Measurements from ENCODE around the gene COL5A1.

Gene COL5A1

DNA sequence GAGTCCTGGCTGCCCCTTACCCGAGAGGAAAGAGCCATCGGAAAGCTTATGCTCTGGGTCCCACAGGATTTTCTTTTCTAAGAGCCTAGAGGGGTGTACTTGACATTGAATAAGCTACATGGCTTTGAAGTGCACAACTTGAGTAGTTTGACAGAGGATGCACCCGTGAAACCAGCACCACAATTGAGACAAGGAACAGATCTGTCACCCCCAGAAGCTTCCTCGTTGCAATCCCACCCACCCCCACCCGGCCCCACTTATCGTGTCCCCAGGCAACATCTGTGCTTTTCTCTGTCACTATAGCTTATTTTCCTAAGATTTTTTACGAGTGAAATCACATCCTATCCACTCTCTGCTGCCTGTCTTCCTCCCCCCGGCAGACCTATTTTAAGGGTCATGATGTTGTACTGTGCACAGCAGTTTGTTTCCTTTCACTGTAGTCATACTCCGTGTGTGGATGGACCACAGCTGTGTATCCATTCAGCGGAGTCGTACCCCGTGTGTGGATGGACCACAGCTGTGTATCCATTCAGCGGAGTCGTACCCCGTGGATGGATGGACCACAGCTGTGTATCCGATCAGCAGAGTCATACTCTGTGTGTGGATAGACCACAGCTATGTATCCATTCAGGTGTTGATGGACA lies 230.2 kb downstream of the COL5A1 start:
- Histone ChIP-seq H3K79me2 (ENCODE audit: control insufficient read depth, insufficient read depth, low read length, unreplicated experiment) (no peaks in the 10 kb centered on the region), H3K4me1 (ENCODE audit: control insufficient read depth, insufficient read depth, low read length, unreplicated experiment) (no peaks in the 10 kb centered on the region), H3K27ac (ENCODE audit: low read depth, low read length) (no peak overlapping the region), H2AFZ (ENCODE audit: low read length, unreplicated experiment) (no peak overlapping the region), H3K27me3 (ENCODE audit: insufficient read depth, low read length) (peaks cover 65% of the 10 kb centered on the region), H3K4me3 (ENCODE audit: low read depth, low read length) (no peak overlapping the region), H3K36me3 (ENCODE audit: insufficient read depth, low read length) (no peaks in the 10 kb centered on the region)

DNA sequence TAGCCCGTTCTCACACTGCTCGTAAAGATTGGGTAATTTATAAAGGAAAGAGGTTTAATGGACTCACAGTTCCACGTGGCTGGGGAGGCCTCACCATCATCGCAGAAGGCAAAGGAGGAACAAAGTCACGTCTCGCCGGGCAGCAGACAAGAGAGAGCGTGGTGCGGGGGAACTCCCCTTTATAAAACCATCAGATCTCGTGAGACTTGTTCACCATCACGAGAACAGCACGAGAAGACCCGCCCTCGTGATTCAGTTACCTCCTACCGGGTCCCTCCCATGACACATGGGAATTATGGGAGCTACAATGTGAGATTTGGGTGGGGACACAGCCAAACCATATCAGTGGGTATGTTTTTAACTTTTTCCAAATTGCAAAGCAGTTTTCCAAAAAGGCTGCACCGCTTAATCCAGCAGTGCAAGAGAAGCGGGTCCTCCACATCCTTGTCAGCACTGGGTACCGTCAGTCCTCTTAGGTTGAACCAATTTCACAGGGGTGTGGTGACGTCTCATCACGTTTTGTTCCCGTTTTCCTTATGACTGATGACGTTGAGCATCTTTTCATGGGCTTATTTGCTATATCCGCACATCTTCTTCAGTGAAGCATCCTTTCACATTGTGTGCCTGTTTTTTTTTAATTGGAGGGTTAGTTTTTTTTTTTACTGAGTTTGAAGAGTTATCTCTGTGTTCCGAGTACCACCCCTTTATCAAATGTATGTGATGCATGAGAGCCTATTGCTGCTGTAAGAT lies 231.1 kb downstream of the COL5A1 start:
- H3K4me3 ChIP-seq (ENCODE audit: low read depth, low read length): no peak overlapping the region
- H3K36me3 ChIP-seq (ENCODE audit: insufficient read depth, low read length): no peaks in the 10 kb centered on the region
- H2AFZ ChIP-seq (ENCODE audit: low read length, unreplicated experiment): no peak overlapping the region
- no peak overlapping the region for H3K27ac ChIP-seq (ENCODE audit: low read depth, low read length)
- H3K4me1 ChIP-seq (ENCODE audit: control insufficient read depth, insufficient read depth, low read length, unreplicated experiment): no peaks in the 10 kb centered on the region
- H3K79me2 ChIP-seq (ENCODE audit: control insufficient read depth, insufficient read depth, low read length, unreplicated experiment): no peaks in the 10 kb centered on the region
- peaks cover 73% of the 10 kb centered on the region for H3K27me3 ChIP-seq (ENCODE audit: insufficient read depth, low read length)

DNA sequence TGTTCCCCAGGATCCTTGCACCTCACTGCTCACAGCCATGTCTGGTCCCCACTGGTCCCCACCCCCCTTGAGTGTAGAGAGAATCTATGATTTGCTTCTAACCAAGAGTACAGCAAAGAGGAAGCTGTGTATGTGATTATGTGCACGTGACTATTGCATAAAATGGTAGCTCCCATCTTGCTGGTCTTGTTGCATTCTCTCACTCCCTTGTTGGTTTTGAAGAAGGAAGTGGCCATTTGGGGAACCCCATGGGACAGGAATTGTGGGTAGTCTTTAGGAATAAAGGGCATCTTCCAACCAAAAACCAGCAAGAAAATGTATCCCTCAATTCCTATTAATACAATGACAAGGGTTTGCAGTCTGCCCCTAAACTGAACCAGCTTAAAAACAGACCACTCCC lies 233.8 kb downstream of the COL5A1 start:
- Histone ChIP-seq H3K27ac (ENCODE audit: low read depth, low read length) (no peak overlapping the region), H3K79me2 (ENCODE audit: control insufficient read depth, insufficient read depth, low read length, unreplicated experiment) (no peaks in the 10 kb centered on the region), H2AFZ (ENCODE audit: low read length, unreplicated experiment) (no peak overlapping the region), H3K36me3 (ENCODE audit: insufficient read depth, low read length) (no peaks in the 10 kb centered on the region), H3K27me3 (ENCODE audit: insufficient read depth, low read length) (peaks cover 95% of the 10 kb centered on the region), H3K4me3 (ENCODE audit: low read depth, low read length) (no peak overlapping the region), H3K4me1 (ENCODE audit: control insufficient read depth, insufficient read depth, low read length, unreplicated experiment) (no peaks in the 10 kb centered on the region)

DNA sequence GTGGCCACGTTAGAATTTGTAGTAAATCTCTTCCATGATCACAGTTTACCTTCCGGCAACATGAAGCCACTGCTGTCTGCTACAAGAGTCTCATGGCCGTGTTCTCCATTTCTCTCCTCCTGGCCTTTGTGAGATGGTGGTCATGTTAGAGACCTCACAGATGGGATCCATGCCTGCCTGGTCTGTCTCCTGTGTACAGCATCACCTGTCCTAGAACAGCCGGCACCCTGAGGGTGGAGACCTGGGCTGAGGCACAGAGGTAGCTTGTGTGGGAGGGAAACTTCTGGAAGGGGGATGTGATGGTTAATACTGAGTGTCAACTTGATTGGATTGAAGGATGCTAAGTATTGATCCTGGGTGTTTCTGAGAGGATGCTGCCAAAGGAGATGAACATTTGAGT lies 235.9 kb downstream of the COL5A1 start:
- Histone ChIP-seq H3K79me2 (ENCODE audit: control insufficient read depth, insufficient read depth, low read length, unreplicated experiment) (no peaks in the 10 kb centered on the region), H3K27me3 (ENCODE audit: insufficient read depth, low read length) (peaks cover 92% of the 10 kb centered on the region), H3K4me1 (ENCODE audit: control insufficient read depth, insufficient read depth, low read length, unreplicated experiment) (no peaks in the 10 kb centered on the region), H3K27ac (ENCODE audit: low read depth, low read length) (no peak overlapping the region), H2AFZ (ENCODE audit: low read length, unreplicated experiment) (no peak overlapping the region), H3K4me3 (ENCODE audit: low read depth, low read length) (no peak overlapping the region), H3K36me3 (ENCODE audit: insufficient read depth, low read length) (no peaks in the 10 kb centered on the region)

DNA sequence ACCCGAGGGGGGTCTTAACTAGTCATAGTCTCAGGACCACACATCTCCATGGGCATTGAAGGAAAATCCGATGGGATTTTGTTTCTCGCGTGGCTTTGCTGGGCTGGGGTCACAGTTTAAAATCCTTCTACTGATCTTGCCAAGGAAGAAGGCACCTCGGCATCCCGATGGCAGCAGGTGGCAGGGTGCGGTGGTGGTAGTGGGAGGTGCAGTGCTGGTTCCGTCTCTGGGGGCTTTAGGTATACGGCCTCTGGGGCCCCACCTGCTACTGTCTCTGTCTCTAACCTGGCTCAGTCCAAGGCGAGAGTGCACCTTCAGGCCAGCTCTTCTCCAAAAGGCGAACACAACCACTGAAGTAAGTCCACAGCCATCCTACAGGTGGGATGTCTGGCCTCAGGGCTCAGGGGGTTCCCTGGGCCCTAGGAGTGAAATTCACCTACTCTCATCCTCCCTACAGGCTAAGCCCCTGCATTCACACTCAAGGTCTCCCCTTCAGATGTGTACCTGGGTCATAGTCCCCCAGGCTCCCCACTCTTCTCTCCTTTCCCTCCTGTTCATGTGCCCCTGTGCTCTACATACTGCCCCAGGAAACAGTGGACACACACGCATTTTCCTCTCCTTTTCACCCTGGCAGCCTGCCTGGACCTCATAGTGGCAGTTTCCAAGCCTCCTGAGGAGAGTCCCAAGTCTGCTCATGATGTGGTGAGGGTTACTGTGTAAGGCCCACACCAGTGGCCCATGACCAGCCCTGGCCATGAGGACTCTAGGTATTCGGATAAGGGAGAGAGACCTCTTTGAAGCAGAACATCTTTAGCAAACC lies 238.3 kb downstream of the COL5A1 start:
- Histone ChIP-seq H3K36me3 (ENCODE audit: insufficient read depth, low read length) (no peaks in the 10 kb centered on the region), H3K27ac (ENCODE audit: low read depth, low read length) (no peak overlapping the region), H3K27me3 (ENCODE audit: insufficient read depth, low read length) (peaks cover 73% of the 10 kb centered on the region), H3K4me1 (ENCODE audit: control insufficient read depth, insufficient read depth, low read length, unreplicated experiment) (no peaks in the 10 kb centered on the region), H3K4me3 (ENCODE audit: low read depth, low read length) (no peak overlapping the region), H2AFZ (ENCODE audit: low read length, unreplicated experiment) (no peak overlapping the region), H3K79me2 (ENCODE audit: control insufficient read depth, insufficient read depth, low read length, unreplicated experiment) (no peaks in the 10 kb centered on the region)

DNA sequence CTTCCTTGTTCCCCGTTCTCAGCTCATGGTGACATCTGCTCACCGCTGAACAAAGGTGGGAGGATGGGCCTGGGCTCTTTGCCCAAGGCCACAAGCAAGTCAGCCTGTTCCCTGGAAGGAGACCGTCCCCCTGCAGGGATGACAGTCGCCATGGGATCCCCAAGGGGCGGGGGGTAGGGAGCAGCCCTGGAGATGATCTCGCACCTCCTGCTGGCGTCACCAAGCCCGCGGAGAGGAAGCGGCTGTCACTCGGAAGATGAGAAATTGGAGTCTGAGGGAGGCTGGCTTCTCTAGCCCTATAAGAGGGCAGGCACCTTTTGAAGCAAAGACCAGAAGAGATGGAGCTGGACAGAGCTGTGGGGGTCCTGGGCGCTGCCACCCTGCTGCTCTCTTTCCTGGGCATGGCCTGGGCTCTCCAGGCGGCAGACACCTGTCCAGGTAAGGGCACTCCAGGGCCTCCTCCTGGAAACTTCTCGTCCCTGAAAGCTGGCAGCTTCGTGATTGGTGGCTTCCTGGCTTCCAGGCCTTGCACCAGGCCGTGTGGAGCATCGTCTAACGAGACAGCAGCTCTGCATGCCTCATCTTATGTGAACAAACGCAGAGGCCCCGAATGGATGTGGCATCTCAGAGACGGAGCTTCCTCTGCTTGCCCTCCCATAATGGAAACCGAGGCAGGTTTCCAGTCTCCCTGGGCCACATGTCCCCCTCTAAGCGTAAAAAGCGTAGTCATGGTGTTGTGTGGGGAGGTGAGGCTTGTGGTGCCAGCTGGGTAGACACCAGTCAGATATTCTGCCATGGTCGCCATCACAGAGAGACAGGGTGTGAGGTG lies 239.1 kb downstream of the COL5A1 start, which contains the start of gene FCN2:
Gene FCN2 (plus strand): TSS at position 327 of the 829 bp plus-strand sequence. CDS start 12 bp downstream, at position 339.
- H3K4me1 ChIP-seq (ENCODE audit: control insufficient read depth, insufficient read depth, low read length, unreplicated experiment): no peaks in the 10 kb centered on the region
- H3K79me2 ChIP-seq (ENCODE audit: control insufficient read depth, insufficient read depth, low read length, unreplicated experiment): no peaks in the 10 kb centered on the region
- no peaks in the 10 kb centered on the region for H3K36me3 ChIP-seq (ENCODE audit: insufficient read depth, low read length)
- H3K27me3 ChIP-seq (ENCODE audit: insufficient read depth, low read length): peaks cover 65% of the 10 kb centered on the region
- no peak within 1 kb of the TSS for H3K4me3 ChIP-seq (ENCODE audit: low read depth, low read length)
- no peak within 1 kb of the TSS for H2AFZ ChIP-seq (ENCODE audit: low read length, unreplicated experiment)
- H3K27ac ChIP-seq (ENCODE audit: low read depth, low read length): no peak within 1 kb of the TSS

DNA sequence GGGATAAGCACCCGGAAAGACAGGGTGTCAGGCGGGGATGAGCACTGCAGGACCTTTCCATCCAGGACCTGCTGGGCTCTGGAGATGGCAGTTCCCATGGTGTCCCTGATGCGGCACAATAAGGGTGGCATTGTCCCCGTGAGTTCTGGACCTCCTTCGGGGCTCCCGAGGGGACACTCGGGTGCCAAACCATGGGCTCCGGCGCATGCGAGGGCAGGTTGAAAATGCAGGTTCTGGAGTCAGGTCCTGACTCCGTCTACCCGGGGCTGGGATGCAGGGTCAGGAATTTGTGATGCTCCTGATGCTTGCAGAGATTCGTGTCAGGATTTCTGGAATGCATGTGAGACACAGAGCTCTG lies 239.7 kb downstream of the COL5A1 start:
- no peaks in the 10 kb centered on the region for H3K4me1 ChIP-seq (ENCODE audit: control insufficient read depth, insufficient read depth, low read length, unreplicated experiment)
- H3K79me2 ChIP-seq (ENCODE audit: control insufficient read depth, insufficient read depth, low read length, unreplicated experiment): no peaks in the 10 kb centered on the region
- peaks cover 59% of the 10 kb centered on the region for H3K27me3 ChIP-seq (ENCODE audit: insufficient read depth, low read length)
- H3K4me3 ChIP-seq (ENCODE audit: low read depth, low read length): no peak overlapping the region
- no peaks in the 10 kb centered on the region for H3K36me3 ChIP-seq (ENCODE audit: insufficient read depth, low read length)
- no peak overlapping the region for H2AFZ ChIP-seq (ENCODE audit: low read length, unreplicated experiment)
- H3K27ac ChIP-seq (ENCODE audit: low read depth, low read length): no peak overlapping the region

DNA sequence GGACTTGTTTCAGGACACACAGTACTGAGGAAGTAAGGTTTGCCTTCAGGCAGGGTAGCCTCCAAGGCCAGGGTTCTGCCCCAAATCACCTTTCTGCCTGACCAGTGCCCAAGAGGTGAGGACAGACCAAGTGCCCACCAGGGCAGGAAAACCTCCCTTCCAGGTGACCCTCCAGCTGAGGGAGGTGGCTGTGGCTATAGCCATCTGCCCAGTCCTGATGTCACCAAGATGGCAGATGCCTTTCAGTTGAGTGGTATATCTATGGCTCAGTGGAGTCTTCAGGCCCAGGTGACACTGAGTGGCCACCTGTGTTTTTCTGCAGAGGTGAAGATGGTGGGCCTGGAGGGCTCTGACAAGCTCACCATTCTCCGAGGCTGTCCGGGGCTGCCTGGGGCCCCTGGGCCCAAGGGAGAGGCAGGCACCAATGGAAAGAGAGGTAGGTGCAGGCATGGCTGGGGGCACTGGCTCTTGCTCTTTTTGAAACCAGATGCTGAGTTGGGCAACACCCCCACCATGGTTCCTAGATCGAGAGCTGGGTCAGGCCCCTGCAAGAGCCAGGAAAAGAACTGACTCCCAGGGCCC lies 240.7 kb downstream of the COL5A1 start:
- no peaks in the 10 kb centered on the region for H3K36me3 ChIP-seq (ENCODE audit: insufficient read depth, low read length)
- H3K4me3 ChIP-seq (ENCODE audit: low read depth, low read length): no peak overlapping the region
- peaks cover 59% of the 10 kb centered on the region for H3K27me3 ChIP-seq (ENCODE audit: insufficient read depth, low read length)
- no peaks in the 10 kb centered on the region for H3K79me2 ChIP-seq (ENCODE audit: control insufficient read depth, insufficient read depth, low read length, unreplicated experiment)
- H3K4me1 ChIP-seq (ENCODE audit: control insufficient read depth, insufficient read depth, low read length, unreplicated experiment): no peaks in the 10 kb centered on the region
- no peak overlapping the region for H3K27ac ChIP-seq (ENCODE audit: low read depth, low read length)
- no peak overlapping the region for H2AFZ ChIP-seq (ENCODE audit: low read length, unreplicated experiment)

DNA sequence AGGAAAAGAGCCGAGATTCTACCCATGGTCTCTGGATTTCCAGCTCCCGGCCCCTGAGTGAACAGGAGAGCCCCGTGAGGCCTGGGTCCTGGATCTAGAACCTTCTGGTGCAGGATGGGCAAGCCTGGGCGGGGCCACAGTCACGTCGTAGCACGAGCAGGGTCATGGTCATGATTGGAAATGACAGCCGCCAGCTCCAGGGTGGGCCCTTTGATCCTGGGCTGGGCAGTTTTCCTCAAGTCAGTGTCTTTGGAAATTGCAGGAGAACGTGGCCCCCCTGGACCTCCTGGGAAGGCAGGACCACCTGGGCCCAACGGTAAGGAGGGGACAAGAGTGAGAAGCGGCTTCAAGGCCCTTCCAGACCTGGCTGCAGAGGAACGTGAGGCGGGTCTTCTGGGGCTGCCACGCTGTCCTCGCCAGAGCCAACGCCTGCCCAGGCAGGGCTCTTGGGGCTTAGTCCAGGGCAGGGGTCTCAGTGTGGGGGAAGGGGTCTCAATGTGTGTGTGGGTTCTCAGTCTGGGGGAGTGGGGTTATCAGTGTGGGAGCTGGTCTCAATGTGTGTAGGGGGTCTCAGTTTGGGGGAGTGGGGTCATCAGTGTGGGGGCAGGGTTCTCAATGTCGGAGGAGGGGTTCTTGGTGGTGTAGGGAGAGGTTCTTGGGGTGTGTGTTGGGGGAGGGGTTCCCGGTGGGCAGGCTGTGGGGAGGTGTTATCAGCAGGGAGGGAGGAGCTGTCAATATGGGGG lies 241.6 kb downstream of the COL5A1 start:
- H3K79me2 ChIP-seq (ENCODE audit: control insufficient read depth, insufficient read depth, low read length, unreplicated experiment): no peaks in the 10 kb centered on the region
- no peaks in the 10 kb centered on the region for H3K36me3 ChIP-seq (ENCODE audit: insufficient read depth, low read length)
- H3K4me1 ChIP-seq (ENCODE audit: control insufficient read depth, insufficient read depth, low read length, unreplicated experiment): no peaks in the 10 kb centered on the region
- H3K27ac ChIP-seq (ENCODE audit: low read depth, low read length): no peak overlapping the region
- H3K4me3 ChIP-seq (ENCODE audit: low read depth, low read length): no peak overlapping the region
- no peak overlapping the region for H2AFZ ChIP-seq (ENCODE audit: low read length, unreplicated experiment)
- peaks cover 55% of the 10 kb centered on the region for H3K27me3 ChIP-seq (ENCODE audit: insufficient read depth, low read length)

All from ACC112 (cell line).